Measurements from ENCODE around the gene STARD5. TPM values are rescaled to one million over a fixed set of nuclear protein-coding genes. Genes with fewer than 3 reads are reported as not detected.

The STARD5 gene
- total RNA-seq, 1 experiment from 2014 or later = 1.0 TPM

DNA sequence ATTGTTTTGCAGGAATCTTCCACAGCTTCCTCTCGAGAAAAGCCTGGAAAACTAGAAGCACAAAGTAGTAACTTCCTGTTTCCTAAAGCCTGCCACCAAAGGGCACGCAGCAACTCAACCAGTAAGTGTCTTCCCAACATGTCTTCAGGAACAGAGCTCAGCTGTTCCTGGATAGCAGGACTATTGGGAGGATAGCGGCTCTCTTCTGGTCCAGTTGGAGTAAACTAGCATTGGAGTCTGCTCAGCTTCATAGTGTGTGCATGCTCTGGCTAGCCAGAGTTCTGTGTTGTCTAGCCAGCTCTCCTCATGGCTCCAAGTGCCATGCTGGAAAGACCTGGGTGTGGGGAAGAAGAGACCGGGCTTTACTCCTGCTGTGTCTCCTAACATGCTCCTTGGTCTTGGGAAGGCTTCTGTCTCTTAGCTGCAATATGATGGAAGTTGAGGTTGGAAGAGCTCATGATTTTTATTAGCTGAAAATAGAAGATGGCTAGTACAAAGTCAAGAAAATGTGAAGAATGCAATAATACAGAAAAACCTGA lies 64.1 kb downstream of the STARD5 start:
- intact Hi-C loops (cut with micrococcal nuclease; ENCODE audit: unreplicated experiment) = loop anchor here (5.0 to 10.0 kb wide), 2 partner anchors 263 to 285 kb away; no protein-coding TSS in a partner anchor
- no peak overlapping the region for H3K27ac Mint-ChIP-seq (ENCODE audit: unreplicated experiment)
- no peaks in the 10 kb centered on the region for H3K4me1 Mint-ChIP-seq (ENCODE audit: low read depth, unreplicated experiment)
- CTCF ChIA-PET = interaction anchor here (0.7 kb wide), 1 partner anchor 90 kb away, joined by 3 read pairs; no protein-coding TSS in a partner anchor
- peaks cover 16% of the 10 kb centered on the region for H3K27me3 Mint-ChIP-seq (ENCODE audit: insufficient read depth, unreplicated experiment)
- no peaks in the 10 kb centered on the region for H3K9me3 Mint-ChIP-seq (ENCODE audit: unreplicated experiment)
- H3K4me1 ChIP-seq = no peaks in the 10 kb centered on the region
- TF ChIP-seq, protein P1, sequence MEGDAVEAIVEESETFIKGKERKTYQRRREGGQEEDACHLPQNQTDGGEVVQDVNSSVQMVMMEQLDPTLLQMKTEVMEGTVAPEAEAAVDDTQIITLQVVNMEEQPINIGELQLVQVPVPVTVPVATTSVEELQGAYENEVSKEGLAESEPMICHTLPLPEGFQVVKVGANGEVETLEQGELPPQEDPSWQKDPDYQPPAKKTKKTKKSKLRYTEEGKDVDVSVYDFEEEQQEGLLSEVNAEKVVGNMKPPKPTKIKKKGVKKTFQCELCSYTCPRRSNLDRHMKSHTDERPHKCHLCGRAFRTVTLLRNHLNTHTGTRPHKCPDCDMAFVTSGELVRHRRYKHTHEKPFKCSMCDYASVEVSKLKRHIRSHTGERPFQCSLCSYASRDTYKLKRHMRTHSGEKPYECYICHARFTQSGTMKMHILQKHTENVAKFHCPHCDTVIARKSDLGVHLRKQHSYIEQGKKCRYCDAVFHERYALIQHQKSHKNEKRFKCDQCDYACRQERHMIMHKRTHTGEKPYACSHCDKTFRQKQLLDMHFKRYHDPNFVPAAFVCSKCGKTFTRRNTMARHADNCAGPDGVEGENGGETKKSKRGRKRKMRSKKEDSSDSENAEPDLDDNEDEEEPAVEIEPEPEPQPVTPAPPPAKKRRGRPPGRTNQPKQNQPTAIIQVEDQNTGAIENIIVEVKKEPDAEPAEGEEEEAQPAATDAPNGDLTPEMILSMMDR (IDR thresholded peaks at IDR 0.05; ENCODE audit: insufficient read depth in 1 of 2, low read depth in 1 of 2, low read length in 1 of 2, severe bottlenecking in 1 of 2, unreplicated experiment in 1 of 2) = no peak
- H3K36me3 Mint-ChIP-seq (ENCODE audit: insufficient read depth, unreplicated experiment) = no peaks in the 10 kb centered on the region
- H3K36me3 ChIP-seq (ENCODE audit: control insufficient read depth, insufficient read depth, low read length) = no peaks in the 10 kb centered on the region
- H3K4me3 Mint-ChIP-seq (ENCODE audit: unreplicated experiment) = no peak overlapping the region
- no TSS peak for BruUV-seq (replicated peaks)
- no peaks in the 10 kb centered on the region for H3K9me3 ChIP-seq
- POLR2A ChIA-PET = no interaction called here
- H3K27me3 ChIP-seq (replicated peaks; ENCODE audit: control insufficient read depth, insufficient read depth, low read length) = no peaks in the 10 kb centered on the region; the same call in 1 of the 2 replicates
- no peak overlapping the region for H3K4me3 ChIP-seq (ENCODE audit: low read depth, low read length)
- DNase-seq = no peak

Other genes starting within 250 kb of the STARD5 start
- gene CFAP161, start 189.9 kb downstream of the STARD5 start, total RNA-seq (2022) = not detected in 2 replicates
- gene IL16, start 127.3 kb downstream of the STARD5 start, total RNA-seq (2022) = not detected in 2 replicates
- gene TMC3, start 50.1 kb upstream of the STARD5 start, total RNA-seq (2022) = not detected in 2 replicates

Data from Caco-2 (cell line).